Measurements from ENCODE around the gene KDF1.

KDF1 gene

DNA sequence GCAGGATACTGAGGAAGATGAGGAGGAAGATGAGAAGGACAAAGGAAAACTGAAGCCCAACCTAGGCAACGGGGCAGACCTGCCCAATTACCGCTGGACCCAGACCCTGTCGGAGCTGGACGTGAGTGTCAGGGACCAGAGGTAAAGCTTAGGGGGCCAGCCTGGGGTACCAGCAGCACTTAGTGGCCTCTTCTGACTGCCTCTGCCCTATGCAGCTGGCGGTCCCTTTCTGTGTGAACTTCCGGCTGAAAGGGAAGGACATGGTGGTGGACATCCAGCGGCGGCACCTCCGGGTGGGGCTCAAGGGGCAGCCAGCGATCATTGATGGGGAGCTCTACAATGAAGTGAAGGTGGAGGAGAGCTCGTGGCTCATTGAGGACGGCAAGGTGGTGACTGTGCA, 17.6 kb downstream of the KDF1 start:
- Histone ChIP-seq H2AFZ (ENCODE audit: low read depth, low read length, severe bottlenecking) (no peak overlapping the region), H3K9me2 (replicated peaks; ENCODE audit: insufficient read depth, low read length) (no peaks in the 10 kb centered on the region), H3K79me2 (ENCODE audit: insufficient read depth, low read length) (peaks cover 13% of the 10 kb centered on the region; the same call in 1 of the 2 replicates), H3F3A (ENCODE audit: insufficient read depth) (no peaks in the 10 kb centered on the region), H3K36me3 (ENCODE audit: low read length) (peaks cover 8% of the 10 kb centered on the region; the same call in 1 of the 2 replicates), H3K9me3 (ENCODE audit: insufficient read depth, low read length) (no peaks in the 10 kb centered on the region), H4K20me1 (ENCODE audit: low read depth, low read length) (no peaks in the 10 kb centered on the region), H3K27me3 (ENCODE audit: low read length) (no peaks in the 10 kb centered on the region), H3K4me2 (ENCODE audit: low read depth, low read length, poor library complexity, severe bottlenecking) (no peak overlapping the region), H3K27ac (ENCODE audit: low read depth, low read length) (no peak overlapping the region), H3K4me3 (ENCODE audit: insufficient read depth, low read length, poor library complexity, severe bottlenecking) (no peak overlapping the region), H3K9ac (ENCODE audit: low read length) (no peak overlapping the region)
- TF ChIP-seq, protein P1, sequence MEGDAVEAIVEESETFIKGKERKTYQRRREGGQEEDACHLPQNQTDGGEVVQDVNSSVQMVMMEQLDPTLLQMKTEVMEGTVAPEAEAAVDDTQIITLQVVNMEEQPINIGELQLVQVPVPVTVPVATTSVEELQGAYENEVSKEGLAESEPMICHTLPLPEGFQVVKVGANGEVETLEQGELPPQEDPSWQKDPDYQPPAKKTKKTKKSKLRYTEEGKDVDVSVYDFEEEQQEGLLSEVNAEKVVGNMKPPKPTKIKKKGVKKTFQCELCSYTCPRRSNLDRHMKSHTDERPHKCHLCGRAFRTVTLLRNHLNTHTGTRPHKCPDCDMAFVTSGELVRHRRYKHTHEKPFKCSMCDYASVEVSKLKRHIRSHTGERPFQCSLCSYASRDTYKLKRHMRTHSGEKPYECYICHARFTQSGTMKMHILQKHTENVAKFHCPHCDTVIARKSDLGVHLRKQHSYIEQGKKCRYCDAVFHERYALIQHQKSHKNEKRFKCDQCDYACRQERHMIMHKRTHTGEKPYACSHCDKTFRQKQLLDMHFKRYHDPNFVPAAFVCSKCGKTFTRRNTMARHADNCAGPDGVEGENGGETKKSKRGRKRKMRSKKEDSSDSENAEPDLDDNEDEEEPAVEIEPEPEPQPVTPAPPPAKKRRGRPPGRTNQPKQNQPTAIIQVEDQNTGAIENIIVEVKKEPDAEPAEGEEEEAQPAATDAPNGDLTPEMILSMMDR (IDR thresholded peaks at IDR 0.05; ENCODE audit: insufficient read depth, low read length, poor library complexity, severe bottlenecking): no peak
- TF ChIP-seq EZH2phosphoT487 (conservative IDR thresholded peaks at IDR 0.05; ENCODE audit: low read length): no peak

DNA sequence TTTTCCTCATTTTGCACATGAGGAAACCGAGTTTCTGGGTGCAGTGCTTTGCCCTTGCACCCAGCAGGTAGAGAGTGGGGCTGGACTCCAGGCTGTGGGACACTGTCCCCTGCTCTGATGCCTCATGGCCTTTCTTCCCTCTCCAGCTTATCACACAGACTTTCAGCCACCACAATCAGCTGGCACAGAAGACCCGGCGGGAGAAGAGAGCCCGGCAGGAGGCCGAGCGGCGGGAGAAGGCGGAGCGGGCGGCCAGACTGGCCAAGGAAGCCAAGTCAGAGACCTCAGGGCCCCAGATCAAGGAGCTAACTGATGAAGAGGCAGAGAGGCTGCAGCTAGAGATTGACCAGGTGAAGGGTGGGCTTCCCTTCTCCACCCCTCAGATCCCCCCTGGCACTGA, 19.0 kb downstream of the KDF1 start:
- no peaks in the 10 kb centered on the region for H3K9me3 ChIP-seq (ENCODE audit: insufficient read depth, low read length)
- peaks cover 8% of the 10 kb centered on the region; the same call in 1 of the 2 replicates for H3K36me3 ChIP-seq (ENCODE audit: low read length)
- TF ChIP-seq, protein P1 (IDR thresholded peaks at IDR 0.05; ENCODE audit: insufficient read depth, low read length, poor library complexity, severe bottlenecking): no peak
- no peak for TF ChIP-seq EZH2phosphoT487 (conservative IDR thresholded peaks at IDR 0.05; ENCODE audit: low read length)
- H4K20me1 ChIP-seq (ENCODE audit: low read depth, low read length): no peaks in the 10 kb centered on the region
- peaks cover 24% of the 10 kb centered on the region; the same call in 1 of the 2 replicates for H3K79me2 ChIP-seq (ENCODE audit: insufficient read depth, low read length)
- no peaks in the 10 kb centered on the region for H3K27me3 ChIP-seq (ENCODE audit: low read length)
- H3K27ac ChIP-seq (ENCODE audit: low read depth, low read length): no peak overlapping the region
- no peak overlapping the region for H3K4me3 ChIP-seq (ENCODE audit: insufficient read depth, low read length, poor library complexity, severe bottlenecking)
- no peak overlapping the region for H3K4me2 ChIP-seq (ENCODE audit: low read depth, low read length, poor library complexity, severe bottlenecking)
- no peak overlapping the region for H2AFZ ChIP-seq (ENCODE audit: low read depth, low read length, severe bottlenecking)
- H3K9ac ChIP-seq (ENCODE audit: low read length): no peak overlapping the region
- no peaks in the 10 kb centered on the region for H3K9me2 ChIP-seq (replicated peaks; ENCODE audit: insufficient read depth, low read length)
- no peaks in the 10 kb centered on the region for H3F3A ChIP-seq (ENCODE audit: insufficient read depth)

DNA sequence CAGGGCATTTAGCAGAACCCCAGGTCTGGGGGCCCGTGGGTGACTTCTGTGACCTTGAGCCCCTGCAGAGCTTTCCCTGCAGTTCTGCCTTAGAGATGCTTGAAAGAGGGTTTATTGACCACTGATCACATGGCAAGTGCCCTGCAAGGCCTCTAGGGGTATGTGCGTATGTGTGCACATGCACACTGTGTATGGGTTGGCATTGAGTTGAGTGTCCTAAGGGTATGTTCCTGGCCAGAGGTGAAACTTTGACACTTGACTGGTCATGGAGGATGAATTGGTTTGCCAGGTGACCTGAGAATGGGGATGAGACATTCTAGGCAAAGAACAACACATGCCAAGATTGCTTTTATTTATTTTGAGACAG, 21.6 kb downstream of the KDF1 start:
- Histone ChIP-seq H4K20me1 (ENCODE audit: low read depth, low read length) (no peaks in the 10 kb centered on the region), H3K9ac (ENCODE audit: low read length) (no peak overlapping the region), H3K36me3 (ENCODE audit: low read length) (peaks cover 5% of the 10 kb centered on the region; the same call in 1 of the 2 replicates), H3K79me2 (ENCODE audit: insufficient read depth, low read length) (peaks cover 30% of the 10 kb centered on the region; the same call in 1 of the 2 replicates), H3K27me3 (ENCODE audit: low read length) (no peaks in the 10 kb centered on the region), H3F3A (ENCODE audit: insufficient read depth) (no peaks in the 10 kb centered on the region), H2AFZ (ENCODE audit: low read depth, low read length, severe bottlenecking) (no peak overlapping the region), H3K4me3 (ENCODE audit: insufficient read depth, low read length, poor library complexity, severe bottlenecking) (no peak overlapping the region), H3K9me2 (replicated peaks; ENCODE audit: insufficient read depth, low read length) (no peaks in the 10 kb centered on the region), H3K27ac (ENCODE audit: low read depth, low read length) (no peak overlapping the region), H3K9me3 (ENCODE audit: insufficient read depth, low read length) (no peaks in the 10 kb centered on the region), H3K4me2 (ENCODE audit: low read depth, low read length, poor library complexity, severe bottlenecking) (no peak overlapping the region)
- TF ChIP-seq EZH2phosphoT487 (conservative IDR thresholded peaks at IDR 0.05; ENCODE audit: low read length): no peak
- TF ChIP-seq, protein P1 (IDR thresholded peaks at IDR 0.05; ENCODE audit: insufficient read depth, low read length, poor library complexity, severe bottlenecking): no peak
